Retinal pigment epithelial cell (primary cell): ENCODE results near the gene GFRAL.

ENCODE experiments used
- DNase-seq: peaks from one replicate; pipeline ENCODE4 v3.0.0-alpha.2; 2010; ENCODE audit warnings: low read depth
- H3K4me3 ChIP-seq: 2 replicates; pipeline ENCODE4 v1.5.1; 2011; ENCODE audit warnings: mild to moderate bottlenecking, low read length, control low read depth, moderate library complexity
- TF ChIP-seq, protein P1 (sequence below): conservative IDR thresholded peaks from 2 replicates; pipeline ENCODE4 v1.5.1; 2011; ENCODE audit warnings: low read depth, low read length, control low read depth, inconsistent platforms

Gene GFRAL

DNA sequence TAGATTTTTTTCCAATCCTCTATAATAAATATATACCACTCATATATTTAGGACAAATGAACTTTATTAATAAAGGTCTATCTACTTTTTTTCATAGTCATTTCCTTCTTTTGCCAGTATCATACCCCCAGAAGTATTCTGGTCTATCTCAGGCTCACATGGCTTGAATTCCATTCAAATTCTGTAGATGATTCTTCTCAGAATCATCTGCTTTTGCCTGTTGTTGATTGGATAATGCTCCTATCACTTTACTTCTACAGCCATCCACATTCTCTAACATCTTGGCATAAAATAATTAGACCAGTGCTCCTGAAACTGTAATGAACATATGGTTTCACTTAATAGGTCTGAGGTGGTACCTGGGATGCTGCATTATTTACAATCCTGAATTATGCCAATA, 121.2 kb downstream of the GFRAL start:
- DNase-seq = no peak
- H3K4me3 ChIP-seq = no peak overlapping the region
- TF ChIP-seq, protein P1, sequence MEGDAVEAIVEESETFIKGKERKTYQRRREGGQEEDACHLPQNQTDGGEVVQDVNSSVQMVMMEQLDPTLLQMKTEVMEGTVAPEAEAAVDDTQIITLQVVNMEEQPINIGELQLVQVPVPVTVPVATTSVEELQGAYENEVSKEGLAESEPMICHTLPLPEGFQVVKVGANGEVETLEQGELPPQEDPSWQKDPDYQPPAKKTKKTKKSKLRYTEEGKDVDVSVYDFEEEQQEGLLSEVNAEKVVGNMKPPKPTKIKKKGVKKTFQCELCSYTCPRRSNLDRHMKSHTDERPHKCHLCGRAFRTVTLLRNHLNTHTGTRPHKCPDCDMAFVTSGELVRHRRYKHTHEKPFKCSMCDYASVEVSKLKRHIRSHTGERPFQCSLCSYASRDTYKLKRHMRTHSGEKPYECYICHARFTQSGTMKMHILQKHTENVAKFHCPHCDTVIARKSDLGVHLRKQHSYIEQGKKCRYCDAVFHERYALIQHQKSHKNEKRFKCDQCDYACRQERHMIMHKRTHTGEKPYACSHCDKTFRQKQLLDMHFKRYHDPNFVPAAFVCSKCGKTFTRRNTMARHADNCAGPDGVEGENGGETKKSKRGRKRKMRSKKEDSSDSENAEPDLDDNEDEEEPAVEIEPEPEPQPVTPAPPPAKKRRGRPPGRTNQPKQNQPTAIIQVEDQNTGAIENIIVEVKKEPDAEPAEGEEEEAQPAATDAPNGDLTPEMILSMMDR = no peak

DNA sequence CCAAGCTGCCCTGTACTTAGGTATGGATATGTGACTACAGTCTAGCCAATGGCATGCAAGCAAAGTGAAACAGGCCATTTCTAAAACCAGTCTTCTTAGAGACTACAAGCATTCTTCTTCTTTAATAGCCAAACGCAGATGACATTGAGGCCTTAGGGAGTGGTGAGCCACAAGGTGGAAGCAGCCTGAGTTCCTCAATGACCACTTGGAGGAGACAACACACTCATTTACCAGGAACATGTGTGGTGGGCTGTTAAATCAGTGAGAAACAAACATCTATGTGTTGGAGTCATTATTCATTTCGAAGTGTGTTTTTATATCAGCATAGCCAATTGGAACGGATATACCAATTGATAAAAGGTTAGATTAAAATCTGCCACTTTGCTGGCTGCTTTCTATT, 122.0 kb downstream of the GFRAL start:
- no peak for DNase-seq
- H3K4me3 ChIP-seq = no peak overlapping the region
- TF ChIP-seq, protein P1 = peak; percentile 27

DNA sequence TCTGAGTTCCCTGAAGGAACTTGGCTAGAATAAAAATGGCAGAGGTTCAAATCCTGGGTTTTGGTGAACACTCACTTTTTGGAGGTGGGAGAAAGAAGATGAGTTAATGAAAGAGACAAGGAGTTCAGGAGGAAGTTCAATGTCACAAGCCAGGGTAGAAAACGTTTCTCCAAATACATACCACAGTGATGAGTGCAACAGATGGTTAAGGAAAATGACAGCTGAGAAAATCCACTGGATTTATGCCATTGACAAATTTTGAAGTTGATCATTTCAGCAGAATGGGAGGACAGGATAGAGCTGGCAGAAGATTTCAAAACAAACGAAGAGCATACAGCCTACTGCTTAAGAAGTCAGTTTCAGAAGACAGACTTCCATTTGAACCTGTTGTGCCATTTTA, 122.7 kb downstream of the GFRAL start:
- no peak for DNase-seq
- H3K4me3 ChIP-seq = no peak overlapping the region
- TF ChIP-seq, protein P1 = no peak
